NB4 (cell line): ENCODE measurements around the gene RAPGEFL1.

Source experiments
- CTCF ChIP-seq: IDR thresholded peaks from one replicate; pipeline ENCODE4 v1.5.1; 2012; ENCODE audit warnings: low read depth, low read length
- MAX ChIP-seq: IDR thresholded peaks from 2 replicates; pipeline ENCODE4 v1.6.1; 2011; ENCODE audit warnings: low read depth, low read length
- MYC ChIP-seq: IDR thresholded peaks from 2 replicates; pipeline ENCODE4 v1.6.1; 2011; ENCODE audit warnings: low read depth, low read length
- POLR2A ChIP-seq: IDR thresholded peaks from 2 replicates; pipeline ENCODE4 v1.6.1; 2011; ENCODE audit warnings: mild to moderate bottlenecking; ENCODE audit not compliant: insufficient read length; ENCODE audit errors: extremely low read depth

- TF ChIP-seq POLR2A = no peak
- TF ChIP-seq CTCF = no peak
- TF ChIP-seq MAX = no peak
- TF ChIP-seq MYC = no peak
Observed at GRCh38 chr17:40244255-40244654, 67.0 kb downstream of the RAPGEFL1 start.
